K562 (cell line): Measurements from ENCODE around the gene RABL6. TPM values are rescaled to one million over a fixed set of nuclear protein-coding genes. Genes with fewer than 3 reads are reported as not detected.
A peak's percentile ranks its signal among the peaks of the same experiment; 100 is the strongest.

Experiments
- ARID3A ChIP-seq: IDR thresholded peaks from 2 replicates; pipeline ENCODE4 v1.6.1; 2012; ENCODE audit warnings: low read depth, low read length, improper control_type of control experiment, borderline replicate concordance
- CBX3 ChIP-seq, 2 experiments: IDR thresholded peaks; 1 replicate in 1 of 2; 2 replicates in 1 of 2; pipeline ENCODE4 v1.6.1; 2012; ENCODE audit warnings: inconsistent platforms in 2 of 2, low read length in 2 of 2, borderline replicate concordance in 1 of 2, control low read depth in 1 of 2
- CEBPG ChIP-seq, 3 experiments: fragments of 200-800 bp in 1 of 3; sonication (Bioruptor generic) in 1 of 3; sonication (generic) in 1 of 3; formaldehyde crosslinking in 1 of 3; IDR thresholded peaks in 2 of 3; conservative IDR thresholded peaks in 1 of 3; 2 replicates each; pipeline versions ENCODE4 v1.6.1 to v1.8.0; 2016 to 2022; ENCODE audit warnings: missing compliant biosample characterization in 2 of 3, missing genetic modification characterization in 2 of 3, mild to moderate bottlenecking in 1 of 3, missing genetic modification reagents in 1 of 3
- CXXC5 ChIP-seq: fragments of 250-450 bp; sonication (Bioruptor Pico); IDR thresholded peaks from 2 replicates; pipeline ENCODE4 v1.8.0; 2022; ENCODE audit warnings: inconsistent platforms, mild to moderate bottlenecking, moderate library complexity
- GABPB2 ChIP-seq: fragments of 250-450 bp; sonication (Bioruptor Pico); conservative IDR thresholded peaks from 2 replicates; pipeline ENCODE4 v1.5.1; 2021; ENCODE audit warnings: mild to moderate bottlenecking
- HMBOX1 ChIP-seq: sonication (generic); IDR thresholded peaks from 2 replicates; pipeline ENCODE4 v1.6.1; 2016
- MLLT1 ChIP-seq, 2 experiments: fragments of 450-650 bp; IDR thresholded peaks; 2 replicates each; pipeline ENCODE4 v1.6.1; 2016
- MTF1 ChIP-seq: fragments of 250-450 bp; sonication (Bioruptor Pico); IDR thresholded peaks from 2 replicates; pipeline ENCODE4 v1.9.0; 2021; ENCODE audit warnings: moderate library complexity, mild to moderate bottlenecking, inconsistent platforms, borderline replicate concordance
- MXI1 ChIP-seq: IDR thresholded peaks from 2 replicates; pipeline ENCODE4 v1.6.1; 2011; ENCODE audit warnings: low read depth, mild to moderate bottlenecking, improper control_type of control experiment, low read length
- NCOR1 ChIP-seq: fragments of 450-650 bp; IDR thresholded peaks from 2 replicates; pipeline ENCODE4 v1.6.1; 2016; ENCODE audit warnings: mild to moderate bottlenecking, moderate library complexity
- POLR2B ChIP-seq: fragments of 450-650 bp; IDR thresholded peaks from 2 replicates; pipeline ENCODE4 v1.6.1; 2018; ENCODE audit warnings: low read depth; ENCODE audit not compliant: partially characterized antibody
- RNF2 ChIP-seq: sonication (generic); IDR thresholded peaks from 2 replicates; pipeline ENCODE4 v1.6.1; 2016
- SMAD1 ChIP-seq: fragments of 150-350 bp; IDR thresholded peaks from 2 replicates; pipeline ENCODE4 v1.6.1; 2014; ENCODE audit warnings: low read length, low read depth; ENCODE audit not compliant: partially characterized antibody
- SREBF1 ChIP-seq: fragments of 150-350 bp; IDR thresholded peaks from 2 replicates; pipeline ENCODE4 v1.6.1; 2014; ENCODE audit warnings: antibody characterized with exemption, low read depth, low read length, borderline replicate concordance
- STAT5A ChIP-seq: IDR thresholded peaks from 2 replicates; pipeline ENCODE4 v1.6.1; 2012; ENCODE audit warnings: low read length, inconsistent platforms, borderline replicate concordance
- TFAP4 ChIP-seq: sonication (generic); formaldehyde crosslinking; IDR thresholded peaks from 2 replicates; pipeline ENCODE4 v1.8.0; 2022; ENCODE audit warnings: missing genetic modification reagents, mild to moderate bottlenecking, moderate library complexity, borderline replicate concordance
- TOE1 ChIP-seq, 2 experiments: fragments of 450-650 bp in 1 of 2; sonication (generic) in 1 of 2; formaldehyde crosslinking in 1 of 2; IDR thresholded peaks; 2 replicates each; pipeline versions ENCODE4 v1.7.1 to v1.8.0; 2016 to 2022; ENCODE audit warnings: borderline replicate concordance in 2 of 2, mild to moderate bottlenecking in 2 of 2, antibody characterized with exemption in 1 of 2, inconsistent platforms in 1 of 2, low read depth in 1 of 2, missing genetic modification reagents in 1 of 2, moderate library complexity in 1 of 2
- ZBTB43 ChIP-seq: sonication (generic); formaldehyde crosslinking; IDR thresholded peaks from 2 replicates; pipeline ENCODE4 v1.8.0; 2023; ENCODE audit warnings: mild to moderate bottlenecking, missing genetic modification reagents
- ZKSCAN3 ChIP-seq: fragments of 250-450 bp; sonication (Bioruptor Pico); IDR thresholded peaks from 2 replicates; pipeline ENCODE4 v1.4.0; 2020
- ZNF79 ChIP-seq: fragments of 250-450 bp; sonication (Bioruptor Pico); IDR thresholded peaks from 2 replicates; pipeline ENCODE4 v1.4.0; 2020; ENCODE audit warnings: low read depth, mild to moderate bottlenecking, moderate library complexity
- ZNF830 ChIP-seq: fragments of 250-450 bp; sonication (Bioruptor Pico); IDR thresholded peaks from 2 replicates; pipeline ENCODE4 v1.5.0; 2021; ENCODE audit warnings: mild to moderate bottlenecking
- polyA plus RNA-seq, 8 experiments: library from polyadenylated mRNA; depleted of rRNA in 4 of 8; stranded (reverse) in 5 of 8; unstranded in 3 of 8; fragments of >200 nt; fragmentation: Nextera tagmentation in 2 of 8; fragmentation: Illumina TruSeq in 1 of 8; extraction: Ambion mirVana in 2 of 8; extraction: Trizol in 1 of 8; gene quantifications; 2 replicates each; pipeline versions ENCODE4 v1.2.1 to v1.2.3, GENCODE V29; 2011 to 2014; ENCODE audit warnings: inconsistent platforms in 1 of 8, missing spikeins in 1 of 8
- total RNA-seq, 7 experiments: library from RNA; depleted of rRNA in 6 of 7; stranded (reverse); fragments of >200 nt in 6 of 7; fragmentation: Illumina TruSeq in 2 of 7; extraction: Trizol in 2 of 7; gene quantifications; 2 replicates each; pipeline versions ENCODE4 v1.2.1 to v1.2.3, GENCODE V29; 2011 to 2021; ENCODE audit warnings: low replicate concordance in 1 of 7

The RABL6 gene
- total and polyA plus RNA-seq, 9 of the 15 experiments (the other 6 are each of a cell fraction or from before 2014, with no cell fraction given) = 5.6 to 181 (median 84.5) TPM

GRCh38 chr9:136787690-136788400 lies 19.9 kb upstream of the RABL6 start (continued):
- TF ChIP-seq ARID3A (peak; percentile 69; the same call in 1 of the 2 replicates), ZNF79 (CRISPR knock-in tag) (no peak), CXXC5 (CRISPR knock-in tag) (peak; percentile 59), TFAP4 (peak; percentile 52; the same call in 1 of the 2 replicates), MTF1 (no peak), TOE1 (IDR thresholded peaks at IDR 0.05; ENCODE audit: borderline replicate concordance) (0 out of 2 replicates have a peak, but pooled peaks have one; percentile 15), TOE1 (CRISPR knock-in tag; IDR thresholded peaks at IDR 0.05; ENCODE audit: borderline replicate concordance, low read depth) (no peak), MXI1 (no peak), NCOR1 (no peak), POLR2B (no peak), GABPB2 (no peak), ZNF830 (CRISPR knock-in tag) (no peak), CEBPG (CRISPR knock-in tag; IDR thresholded peaks at IDR 0.05) (no peak), CEBPG (tag; conservative IDR thresholded peaks at IDR 0.05 in 1 of 2, IDR thresholded peaks at IDR 0.05 in 1 of 2) (no peak), SREBF1 (no peak), SMAD1 (peak; percentile 17), CBX3 (IDR thresholded peaks at IDR 0.05; ENCODE audit: borderline replicate concordance in 1 of 2, low read length in 2 of 2) (no peak), ZKSCAN3 (CRISPR knock-in tag) (no peak), HMBOX1 (no peak), MLLT1 (IDR thresholded peaks at IDR 0.05) (0 out of 4 replicates have a peak, but pooled peaks of 1 of the 2 experiments have one; percentile 40), RNF2 (no peak), ZBTB43 (CRISPR knock-in tag) (no peak), STAT5A (no peak)
